Measurements from ENCODE around the gene SV2B. TPM values are rescaled to one million over a fixed set of nuclear protein-coding genes. Genes with fewer than 3 reads are reported as not detected.

The SV2B gene
- total RNA-seq, 1 experiment from 2014 or later, result not detected

DNA sequence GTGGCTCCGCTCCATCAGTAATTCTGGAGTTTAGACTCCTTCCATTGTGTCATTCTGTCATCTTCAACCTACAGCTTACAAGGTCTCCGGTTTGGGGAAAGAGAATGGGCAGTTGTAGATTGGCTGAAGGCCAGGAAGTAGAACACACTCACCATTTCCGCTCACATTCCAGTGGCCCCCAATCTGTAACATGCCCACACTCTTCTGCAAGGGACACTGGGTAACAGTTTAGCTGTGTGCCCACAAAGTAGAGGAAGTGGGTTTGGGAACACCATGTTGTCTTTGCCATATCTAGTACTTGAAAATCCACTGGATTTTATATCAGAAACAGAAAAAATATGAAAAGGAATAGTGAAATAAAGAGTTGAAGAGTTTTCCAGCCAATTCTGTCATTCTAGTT, 153.5 kb downstream of the SV2B start:
- BruUV-seq (replicated peaks), result no TSS peak
- Histone ChIP-seq H3K4me3 (no peak overlapping the region), H2AFZ (no peak overlapping the region), H3K4me2 (no peak overlapping the region), H3K27me3 (ENCODE audit: insufficient read depth, low read depth) (peaks cover 82% of the 10 kb centered on the region), H3K9me3 (ENCODE audit: insufficient read depth, low read depth) (no peaks in the 10 kb centered on the region), H4K20me1 (ENCODE audit: insufficient read depth) (no peaks in the 10 kb centered on the region), H3K27ac (no peak overlapping the region), H3K36me3 (ENCODE audit: low read depth) (no peaks in the 10 kb centered on the region), H3F3A (ENCODE audit: insufficient read depth, low read depth) (no peaks in the 10 kb centered on the region), H3K79me2 (ENCODE audit: low read depth) (no peaks in the 10 kb centered on the region), H3K9me2 (ENCODE audit: insufficient read depth) (no peaks in the 10 kb centered on the region), H3K4me1 (replicated peaks; ENCODE audit: insufficient read depth) (no peaks in the 10 kb centered on the region)
- TF ChIP-seq, protein P1, sequence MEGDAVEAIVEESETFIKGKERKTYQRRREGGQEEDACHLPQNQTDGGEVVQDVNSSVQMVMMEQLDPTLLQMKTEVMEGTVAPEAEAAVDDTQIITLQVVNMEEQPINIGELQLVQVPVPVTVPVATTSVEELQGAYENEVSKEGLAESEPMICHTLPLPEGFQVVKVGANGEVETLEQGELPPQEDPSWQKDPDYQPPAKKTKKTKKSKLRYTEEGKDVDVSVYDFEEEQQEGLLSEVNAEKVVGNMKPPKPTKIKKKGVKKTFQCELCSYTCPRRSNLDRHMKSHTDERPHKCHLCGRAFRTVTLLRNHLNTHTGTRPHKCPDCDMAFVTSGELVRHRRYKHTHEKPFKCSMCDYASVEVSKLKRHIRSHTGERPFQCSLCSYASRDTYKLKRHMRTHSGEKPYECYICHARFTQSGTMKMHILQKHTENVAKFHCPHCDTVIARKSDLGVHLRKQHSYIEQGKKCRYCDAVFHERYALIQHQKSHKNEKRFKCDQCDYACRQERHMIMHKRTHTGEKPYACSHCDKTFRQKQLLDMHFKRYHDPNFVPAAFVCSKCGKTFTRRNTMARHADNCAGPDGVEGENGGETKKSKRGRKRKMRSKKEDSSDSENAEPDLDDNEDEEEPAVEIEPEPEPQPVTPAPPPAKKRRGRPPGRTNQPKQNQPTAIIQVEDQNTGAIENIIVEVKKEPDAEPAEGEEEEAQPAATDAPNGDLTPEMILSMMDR (conservative IDR thresholded peaks at IDR 0.05), result no peak
- no peak for TF ChIP-seq EZH2 (IDR thresholded peaks at IDR 0.05; ENCODE audit: low read depth)
- CTCF ChIA-PET, result no interaction called here
- DNase-seq, result no peak
- intact Hi-C loops (cut with micrococcal nuclease; ENCODE audit: unreplicated experiment), result no loop called here
- POLR2A ChIA-PET (ENCODE audit: unreplicated experiment), result no interaction called here

DNA sequence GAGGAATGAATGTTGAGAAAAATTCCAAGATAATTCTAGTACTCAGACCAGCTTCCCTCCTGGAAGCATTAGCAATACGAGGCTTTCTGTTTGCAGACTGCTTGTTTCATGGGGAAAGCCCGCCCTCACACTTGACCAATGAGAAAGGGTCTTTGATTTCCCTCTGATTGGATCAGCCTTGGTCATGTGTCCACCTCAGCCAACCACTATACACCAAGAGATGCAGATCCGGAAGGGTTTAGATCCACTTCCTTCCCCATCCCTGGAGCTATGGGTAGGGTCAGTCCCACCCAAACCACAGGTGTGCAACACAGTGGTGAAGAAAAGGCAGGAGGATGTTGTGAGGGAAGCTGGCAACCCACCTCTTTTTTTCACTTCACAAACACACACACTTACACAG, 154.7 kb downstream of the SV2B start:
- no peak overlapping the region for H3K4me2 ChIP-seq
- H3K27me3 ChIP-seq (ENCODE audit: insufficient read depth, low read depth), result peaks cover 79% of the 10 kb centered on the region
- ChIA-PET CTCF (no interaction called here), POLR2A (ENCODE audit: unreplicated experiment) (no interaction called here)
- H4K20me1 ChIP-seq (ENCODE audit: insufficient read depth), result no peaks in the 10 kb centered on the region
- no TSS peak for BruUV-seq (replicated peaks)
- intact Hi-C loops (cut with micrococcal nuclease; ENCODE audit: unreplicated experiment), result no loop called here
- H3K9me2 ChIP-seq (ENCODE audit: insufficient read depth), result no peaks in the 10 kb centered on the region
- no peaks in the 10 kb centered on the region for H3F3A ChIP-seq (ENCODE audit: insufficient read depth, low read depth)
- H3K36me3 ChIP-seq (ENCODE audit: low read depth), result no peaks in the 10 kb centered on the region
- H3K79me2 ChIP-seq (ENCODE audit: low read depth), result no peaks in the 10 kb centered on the region
- no peaks in the 10 kb centered on the region for H3K9me3 ChIP-seq (ENCODE audit: insufficient read depth, low read depth)
- no peak for DNase-seq
- no peak overlapping the region for H3K27ac ChIP-seq
- no peak overlapping the region for H3K4me3 ChIP-seq
- H3K4me1 ChIP-seq (replicated peaks; ENCODE audit: insufficient read depth), result no peaks in the 10 kb centered on the region
- no peak overlapping the region for H2AFZ ChIP-seq
- TF ChIP-seq, protein P1 (conservative IDR thresholded peaks at IDR 0.05), result no peak
- no peak for TF ChIP-seq EZH2 (IDR thresholded peaks at IDR 0.05; ENCODE audit: low read depth)

DNA sequence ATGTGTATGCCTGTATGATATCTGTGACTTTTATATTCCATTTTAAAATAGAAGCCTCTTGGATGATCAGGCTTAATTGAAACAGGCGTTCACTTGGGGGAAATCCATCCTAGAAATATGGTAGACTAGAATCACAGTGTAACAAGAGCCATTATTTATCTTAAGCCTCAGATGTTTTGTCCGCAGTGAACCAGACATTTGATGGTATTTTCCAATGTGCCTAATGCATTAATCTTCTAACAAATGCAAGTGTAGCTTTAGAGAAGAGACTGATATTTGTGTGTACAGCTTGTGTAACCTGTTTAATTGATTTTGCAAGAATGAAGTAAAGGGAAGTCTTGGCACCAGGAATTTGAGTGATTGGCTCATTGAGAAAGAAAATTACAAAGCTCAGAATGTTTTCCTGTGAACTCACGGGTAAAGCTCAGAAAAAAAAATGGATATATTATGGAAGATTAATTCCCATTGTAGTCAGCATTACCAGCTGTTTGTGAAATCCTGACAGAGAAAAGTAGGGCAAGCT, 155.7 kb downstream of the SV2B start:
- CTCF ChIA-PET, result no interaction called here
- DNase-seq, result no peak

More for the DNA sequence above, 155.7 kb downstream of the SV2B start:
- no peaks in the 10 kb centered on the region for H4K20me1 ChIP-seq (ENCODE audit: insufficient read depth)
- BruUV-seq (replicated peaks), result no TSS peak
- no peaks in the 10 kb centered on the region for H3K4me1 ChIP-seq (replicated peaks; ENCODE audit: insufficient read depth)
- H3K4me2 ChIP-seq, result no peak overlapping the region
- H3F3A ChIP-seq (ENCODE audit: insufficient read depth, low read depth), result no peaks in the 10 kb centered on the region
- H3K79me2 ChIP-seq (ENCODE audit: low read depth), result no peaks in the 10 kb centered on the region
- H3K27ac ChIP-seq, result no peak overlapping the region
- no peak overlapping the region for H2AFZ ChIP-seq
- POLR2A ChIA-PET (ENCODE audit: unreplicated experiment), result no interaction called here
- intact Hi-C loops (cut with micrococcal nuclease; ENCODE audit: unreplicated experiment), result no loop called here
- TF ChIP-seq, protein P1 (conservative IDR thresholded peaks at IDR 0.05), result no peak
- TF ChIP-seq EZH2 (IDR thresholded peaks at IDR 0.05; ENCODE audit: low read depth), result no peak
- H3K9me2 ChIP-seq (ENCODE audit: insufficient read depth), result no peaks in the 10 kb centered on the region
- no peak overlapping the region for H3K4me3 ChIP-seq
- no peaks in the 10 kb centered on the region for H3K36me3 ChIP-seq (ENCODE audit: low read depth)
- no peaks in the 10 kb centered on the region for H3K9me3 ChIP-seq (ENCODE audit: insufficient read depth, low read depth)
- H3K27me3 ChIP-seq (ENCODE audit: insufficient read depth, low read depth), result peaks cover 73% of the 10 kb centered on the region
